ENCODE data around the gene TFCP2. TPM values are rescaled to one million over a fixed set of nuclear protein-coding genes. Genes with fewer than 3 reads are reported as not detected.

Gene TFCP2
- total RNA-seq, 4 donors from 2014 or later: 13.5 to 21.6 (median 19.5) TPM

DNA sequence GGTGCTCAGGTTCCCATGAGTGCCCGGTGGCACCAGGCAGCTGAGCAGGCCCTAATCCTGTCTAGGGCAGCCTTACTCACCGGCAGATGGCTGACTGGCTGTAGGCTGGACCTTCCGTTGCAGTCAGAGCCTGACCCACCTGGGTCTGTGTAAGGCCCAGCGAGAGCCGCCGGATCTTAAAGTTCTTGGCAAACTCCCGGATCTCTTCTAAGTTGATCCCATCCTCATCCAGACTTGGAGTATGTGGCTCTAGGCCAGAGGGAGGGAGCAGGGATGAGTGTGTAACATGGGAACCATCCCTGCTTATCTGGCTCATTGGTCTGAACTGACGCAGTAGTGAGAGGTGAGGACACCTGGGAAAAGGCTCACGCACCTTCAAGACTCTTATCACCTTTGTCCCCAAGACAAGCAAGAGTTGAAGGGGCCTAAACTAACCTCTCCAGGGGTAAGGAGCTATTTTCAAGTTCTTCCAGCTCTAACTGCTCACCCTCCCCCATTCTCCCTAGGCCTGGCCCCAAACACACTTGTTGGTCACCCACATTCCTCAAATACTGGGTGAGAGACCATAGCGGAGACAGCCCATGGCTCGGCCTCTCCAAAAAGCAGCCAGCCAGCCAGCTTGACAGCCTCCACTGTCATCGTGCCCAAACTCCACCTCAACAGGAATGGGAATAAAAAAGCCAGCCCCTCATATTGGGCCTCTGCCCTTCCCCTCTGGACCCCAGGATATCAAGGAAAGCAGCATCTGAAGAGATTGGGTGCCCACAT, 18.8 kb upstream of the TFCP2 start:
- DNase-seq (ENCODE audit: low spot score in 2 of 2): no peak
- TF ChIP-seq CTCF (IDR thresholded peaks at IDR 0.05) (no peak), EP300 (IDR thresholded peaks at IDR 0.05) (no peak)
- H3K27ac ChIP-seq: no peak overlapping the region
- peaks cover 0 to 71% (median 14%) of the 10 kb centered on the region in 3 donors for H3K36me3 ChIP-seq
- no peaks in the 10 kb centered on the region for H3K9me3 ChIP-seq
- no peak overlapping the region for H3K4me3 ChIP-seq
- 91 to 96% methylated on average over 12 of the region's 12 CpGs for WGBS, 2 donors
- peaks cover 0 to 6% (median 0%) of the 10 kb centered on the region in 4 donors for H3K4me1 ChIP-seq
- no peaks in the 10 kb centered on the region for H3K27me3 ChIP-seq

DNA sequence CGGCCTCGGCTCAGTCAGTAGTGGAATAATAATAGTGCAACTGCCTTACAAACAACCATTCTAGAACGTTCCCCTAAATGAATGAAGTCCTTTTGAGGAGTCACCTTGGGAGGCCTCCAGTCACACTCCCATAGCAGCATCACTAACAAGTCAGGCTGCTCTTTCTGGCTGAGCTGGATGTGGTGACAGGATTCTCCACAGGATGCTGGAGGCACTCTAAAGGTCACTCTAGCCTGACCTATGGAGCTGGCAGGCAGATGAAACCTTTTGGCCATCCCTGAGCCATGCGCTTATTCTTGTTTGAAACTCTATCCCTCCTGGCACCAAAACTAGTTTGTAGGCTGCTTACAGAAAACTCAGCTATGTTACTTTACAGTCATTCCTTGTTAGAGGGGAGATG, 17.9 kb upstream of the TFCP2 start:
- 70 to 71% methylated on average over 4 of the region's 4 CpGs for WGBS, 2 donors
- DNase-seq (ENCODE audit: low spot score in 2 of 2): no peak

DNA sequence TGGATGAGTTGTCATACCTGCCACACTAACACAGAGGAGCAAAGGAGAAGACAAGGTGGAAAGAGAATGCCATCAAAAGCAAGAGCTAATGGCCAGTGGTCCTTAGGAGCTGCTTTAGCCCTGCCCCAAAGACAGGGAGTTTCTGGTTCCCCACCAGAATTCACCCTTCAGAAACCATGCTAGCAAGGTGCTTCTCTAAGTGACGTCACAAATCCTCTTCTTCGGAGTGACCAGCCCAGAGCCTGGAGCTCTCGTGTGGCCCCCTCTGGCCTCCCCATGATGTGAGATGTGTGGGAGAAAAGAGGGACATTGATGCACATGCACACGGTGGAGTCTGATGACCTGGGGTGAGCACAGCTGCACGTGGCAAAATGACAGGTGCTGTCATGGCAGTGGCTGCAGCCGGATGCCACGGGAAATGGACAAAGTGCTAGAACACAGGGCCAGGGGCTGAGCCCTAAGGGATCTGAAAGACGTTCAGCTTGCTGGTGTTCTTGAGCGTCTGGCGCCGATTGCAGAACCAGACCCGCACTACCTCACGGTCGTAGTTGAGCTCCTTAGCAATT, 16.9 kb upstream of the TFCP2 start:
- no peak for DNase-seq (ENCODE audit: low spot score in 2 of 2)
- WGBS, 2 donors: 91 to 93% methylated on average over 14 of the region's 14 CpGs
- Histone ChIP-seq H3K27me3 (no peaks in the 10 kb centered on the region), H3K4me3 (no peak overlapping the region), H3K36me3 (peaks cover 0 to 54% (median 14%) of the 10 kb centered on the region in 3 donors), H3K27ac (no peak overlapping the region), H3K9me3 (no peaks in the 10 kb centered on the region), H3K4me1 (peaks cover 0 to 6% (median 0%) of the 10 kb centered on the region in 4 donors)
- TF ChIP-seq POLR2A (IDR thresholded peaks at IDR 0.05) (no peak), CTCF (IDR thresholded peaks at IDR 0.05) (no peak), EP300 (IDR thresholded peaks at IDR 0.05) (no peak)

More for the DNA sequence above, 17.9 kb upstream of the TFCP2 start:
- Histone ChIP-seq H3K4me3 (no peak overlapping the region), H3K4me1 (peaks cover 0 to 6% (median 0%) of the 10 kb centered on the region in 4 donors), H3K27ac (no peak overlapping the region), H3K36me3 (peaks cover 0 to 62% (median 14%) of the 10 kb centered on the region in 3 donors), H3K9me3 (no peaks in the 10 kb centered on the region), H3K27me3 (no peaks in the 10 kb centered on the region)
- TF ChIP-seq EP300 (IDR thresholded peaks at IDR 0.05): no peak
- TF ChIP-seq POLR2A (IDR thresholded peaks at IDR 0.05): no peak
- TF ChIP-seq CTCF (IDR thresholded peaks at IDR 0.05): no peak

- H3K36me3 ChIP-seq: peaks cover 0 to 43% (median 14%) of the 10 kb centered on the region in 3 donors
- peaks cover 0 to 6% (median 0%) of the 10 kb centered on the region in 4 donors for H3K4me1 ChIP-seq
- DNase-seq (ENCODE audit: low spot score in 2 of 2): no peak
- H3K4me3 ChIP-seq: no peak overlapping the region
- no peak for TF ChIP-seq EP300 (IDR thresholded peaks at IDR 0.05)
- 81 to 82% methylated on average over 14 of the region's 14 CpGs for WGBS, 2 donors
- H3K9me3 ChIP-seq: no peaks in the 10 kb centered on the region
- no peaks in the 10 kb centered on the region for H3K27me3 ChIP-seq
- no peak overlapping the region for H3K27ac ChIP-seq
These were observed 15.6 kb upstream of the TFCP2 start for GRCh38 chr12:51188359-51189051.

- no peak for DNase-seq (ENCODE audit: low spot score in 2 of 2)
- Histone ChIP-seq H3K4me1 (peaks cover 0 to 6% (median 0%) of the 10 kb centered on the region in 4 donors), H3K4me3 (no peak overlapping the region), H3K9me3 (no peaks in the 10 kb centered on the region), H3K27me3 (no peaks in the 10 kb centered on the region), H3K36me3 (peaks cover 0 to 33% (median 13%) of the 10 kb centered on the region in 3 donors), H3K27ac (no peak overlapping the region)
- TF ChIP-seq EP300 (IDR thresholded peaks at IDR 0.05) (no peak), POLR2A (IDR thresholded peaks at IDR 0.05) (no peak), CTCF (IDR thresholded peaks at IDR 0.05) (no peak)
- WGBS, 2 donors: 68 to 72% methylated on average over 5 of the region's 5 CpGs
These were observed 14.5 kb upstream of the TFCP2 start for GRCh38 chr12:51187370-51187987.
